Neural progenitor cell (in vitro differentiated cells): ENCODE measurements around the gene EFTUD2.

Source experiments
- EZH2 ChIP-seq: fragments of 200-600 bp; sonication (generic); IDR thresholded peaks from 2 replicates; pipeline ENCODE4 v1.6.1; 2017; ENCODE audit warnings: antibody characterized with exemption, mild to moderate bottlenecking, moderate library complexity
- EZH2phosphoT487 ChIP-seq: fragments of 200-600 bp; sonication (generic); IDR thresholded peaks from 2 replicates; pipeline ENCODE4 v1.6.1; 2017; ENCODE audit warnings: antibody characterized with exemption
- TF ChIP-seq, protein P1 (sequence below): fragments of 200-600 bp; sonication (generic); IDR thresholded peaks from 2 replicates; pipeline ENCODE4 v1.5.1; 2017; ENCODE audit warnings: antibody characterized with exemption, mild to moderate bottlenecking

DNA sequence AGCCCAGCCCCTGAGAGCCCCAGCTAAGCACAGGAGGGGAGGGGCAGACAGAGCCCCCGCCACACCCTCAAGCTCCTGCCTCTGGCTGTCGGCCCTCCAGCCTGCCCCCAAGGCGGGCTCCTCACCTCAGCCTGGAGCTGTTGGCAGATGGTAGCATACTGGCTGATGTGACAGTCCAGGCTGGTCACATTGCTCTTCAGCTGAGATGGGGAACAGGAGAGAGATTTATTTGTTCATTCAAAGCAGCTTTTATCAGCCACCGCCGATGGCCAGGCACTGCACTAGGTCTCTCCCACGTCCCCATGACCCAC is 33.5 kb upstream of the EFTUD2 start:
- TF ChIP-seq, protein P1, sequence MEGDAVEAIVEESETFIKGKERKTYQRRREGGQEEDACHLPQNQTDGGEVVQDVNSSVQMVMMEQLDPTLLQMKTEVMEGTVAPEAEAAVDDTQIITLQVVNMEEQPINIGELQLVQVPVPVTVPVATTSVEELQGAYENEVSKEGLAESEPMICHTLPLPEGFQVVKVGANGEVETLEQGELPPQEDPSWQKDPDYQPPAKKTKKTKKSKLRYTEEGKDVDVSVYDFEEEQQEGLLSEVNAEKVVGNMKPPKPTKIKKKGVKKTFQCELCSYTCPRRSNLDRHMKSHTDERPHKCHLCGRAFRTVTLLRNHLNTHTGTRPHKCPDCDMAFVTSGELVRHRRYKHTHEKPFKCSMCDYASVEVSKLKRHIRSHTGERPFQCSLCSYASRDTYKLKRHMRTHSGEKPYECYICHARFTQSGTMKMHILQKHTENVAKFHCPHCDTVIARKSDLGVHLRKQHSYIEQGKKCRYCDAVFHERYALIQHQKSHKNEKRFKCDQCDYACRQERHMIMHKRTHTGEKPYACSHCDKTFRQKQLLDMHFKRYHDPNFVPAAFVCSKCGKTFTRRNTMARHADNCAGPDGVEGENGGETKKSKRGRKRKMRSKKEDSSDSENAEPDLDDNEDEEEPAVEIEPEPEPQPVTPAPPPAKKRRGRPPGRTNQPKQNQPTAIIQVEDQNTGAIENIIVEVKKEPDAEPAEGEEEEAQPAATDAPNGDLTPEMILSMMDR = no peak
- TF ChIP-seq EZH2 (no peak), EZH2phosphoT487 (no peak)
